ENCODE measurements around the gene CCDC71. TPM values are rescaled to one million over a fixed set of nuclear protein-coding genes. Genes with fewer than 3 reads are reported as not detected.
A peak's percentile ranks its signal among the peaks of the same experiment; 100 is the strongest.

The CCDC71 gene
- polyA plus RNA-seq, 3 donors = 1.0 to 11.2 (median 1.2) TPM

GRCh38 chr3:49173116-49173791 lies 7.1 kb upstream of the CCDC71 start:
- Histone ChIP-seq H2AFZ (ENCODE audit: insufficient read depth, low read depth, low read length, poor library complexity, severe bottlenecking) (no peak overlapping the region), H3K27me3 (ENCODE audit: control insufficient read depth in 2 of 2, insufficient read depth in 2 of 2, low read length in 2 of 2) (no peaks in the 10 kb centered on the region), H3K4me1 (ENCODE audit: control insufficient read depth in 1 of 2, insufficient read depth in 2 of 2, low read length in 2 of 2) (peaks cover 17 to 26% of the 10 kb centered on the region in 2 donors), H3K79me2 (ENCODE audit: insufficient read depth, low read length) (no peaks in the 10 kb centered on the region), H4K20me1 (ENCODE audit: insufficient read depth, low read length) (no peaks in the 10 kb centered on the region), H3K36me3 (replicated peaks in 1 of 2; ENCODE audit: control insufficient read depth in 1 of 2, insufficient read depth in 2 of 2, low read length in 2 of 2) (peaks cover 0 to 6% of the 10 kb centered on the region in 2 donors), H3K4me2 (replicated peaks; ENCODE audit: extremely low read depth, low read length, poor library complexity, severe bottlenecking) (peak overlapping the region; percentile 88), H3K9ac (ENCODE audit: insufficient read depth, low read length, poor library complexity, severe bottlenecking) (no peak overlapping the region), H3K4me3 (replicated peaks in 1 of 3; ENCODE audit: low read depth in 2 of 3, low read length in 3 of 3) (no peak overlapping the region), H3K9me3 (replicated peaks in 1 of 2; ENCODE audit: control insufficient read depth in 1 of 2, insufficient read depth in 1 of 2, low read length in 2 of 2) (no peaks in the 10 kb centered on the region), H3K27ac (ENCODE audit: low read depth in 1 of 2, low read length in 2 of 2) (no peak overlapping the region)
- no peak for TF ChIP-seq CTCF (IDR thresholded peaks at IDR 0.05)
- Mint-ChIP-seq H3K36me3 (peaks cover 2 to 9% of the 10 kb centered on the region in 2 donors), H3K4me3 (peak overlapping the region in 1 of 2 donors; percentile 95), H3K27me3 (ENCODE audit: low read depth in 3 of 3) (peaks cover 0 to 6% (median 2%) of the 10 kb centered on the region in 3 donors), H3K9me3 (peaks cover 0 to 3% (median 0%) of the 10 kb centered on the region in 7 donors), H3K27ac (peak overlapping the region in 2 of 7 donors; percentile 21 to 50), H3K4me1 (peaks cover 19% of the 10 kb centered on the region)
- WGBS (ENCODE audit: insufficient coverage) = no CpG with 5 or more reads among the region's 3 CpGs
- intact Hi-C loops (cut with micrococcal nuclease) = loop anchor here (5.0 to 10.0 kb wide), 2 partner anchors 104 to 272 kb away; partner anchors contain the start of gene C3orf62 (in 1 of the 2)
- no peak for DNase-seq

GRCh38 chr3:49172551-49173041 lies 6.5 kb upstream of the CCDC71 start:
- no peaks in the 10 kb centered on the region for H3K79me2 ChIP-seq (ENCODE audit: insufficient read depth, low read length)
- H3K4me1 ChIP-seq (ENCODE audit: control insufficient read depth in 1 of 2, insufficient read depth in 2 of 2, low read length in 2 of 2) = peaks cover 17 to 26% of the 10 kb centered on the region in 2 donors
- 91% methylated on average over 7 of the region's 7 CpGs for WGBS (ENCODE audit: insufficient coverage)
- H3K4me2 ChIP-seq (replicated peaks; ENCODE audit: extremely low read depth, low read length, poor library complexity, severe bottlenecking) = peak overlapping the region; percentile 88
- H3K36me3 ChIP-seq (replicated peaks in 1 of 2; ENCODE audit: control insufficient read depth in 1 of 2, insufficient read depth in 2 of 2, low read length in 2 of 2) = peaks cover 0 to 6% of the 10 kb centered on the region in 2 donors
- peak overlapping the region; percentile 83 to 95 for H3K4me3 Mint-ChIP-seq
- H3K9ac ChIP-seq (ENCODE audit: insufficient read depth, low read length, poor library complexity, severe bottlenecking) = peak overlapping the region; percentile 72
- no peaks in the 10 kb centered on the region for H4K20me1 ChIP-seq (ENCODE audit: insufficient read depth, low read length)
- intact Hi-C loops (cut with micrococcal nuclease) = loop anchor here (5.0 to 10.0 kb wide), 2 partner anchors 105 to 272 kb away; partner anchors contain the start of gene C3orf62 (in 1 of the 2)
- DNase-seq = no peak
- peaks cover 19% of the 10 kb centered on the region for H3K4me1 Mint-ChIP-seq
- peaks cover 2 to 9% of the 10 kb centered on the region in 2 donors for H3K36me3 Mint-ChIP-seq
- peaks cover 0 to 9% (median 2%) of the 10 kb centered on the region in 3 donors for H3K27me3 Mint-ChIP-seq (ENCODE audit: low read depth in 3 of 3)
- no peaks in the 10 kb centered on the region for H3K9me3 ChIP-seq (replicated peaks in 1 of 2; ENCODE audit: control insufficient read depth in 1 of 2, insufficient read depth in 1 of 2, low read length in 2 of 2)
- peaks cover 0 to 3% (median 0%) of the 10 kb centered on the region in 7 donors for H3K9me3 Mint-ChIP-seq
- no peak overlapping the region for H3K27ac ChIP-seq (ENCODE audit: low read depth in 1 of 2, low read length in 2 of 2)
- peak overlapping the region; percentile 97 for H2AFZ ChIP-seq (ENCODE audit: insufficient read depth, low read depth, low read length, poor library complexity, severe bottlenecking)
- no peak for TF ChIP-seq CTCF (IDR thresholded peaks at IDR 0.05)
- H3K27ac Mint-ChIP-seq = no peak overlapping the region
- H3K27me3 ChIP-seq (ENCODE audit: control insufficient read depth in 2 of 2, insufficient read depth in 2 of 2, low read length in 2 of 2) = no peaks in the 10 kb centered on the region
- H3K4me3 ChIP-seq (replicated peaks in 1 of 3; ENCODE audit: low read depth in 2 of 3, low read length in 3 of 3) = peak overlapping the region in 1 of 3 experiments; percentile 87

All from CD14-positive monocyte (primary cell).